ENCODE results near the gene CYP1A1.

DNA sequence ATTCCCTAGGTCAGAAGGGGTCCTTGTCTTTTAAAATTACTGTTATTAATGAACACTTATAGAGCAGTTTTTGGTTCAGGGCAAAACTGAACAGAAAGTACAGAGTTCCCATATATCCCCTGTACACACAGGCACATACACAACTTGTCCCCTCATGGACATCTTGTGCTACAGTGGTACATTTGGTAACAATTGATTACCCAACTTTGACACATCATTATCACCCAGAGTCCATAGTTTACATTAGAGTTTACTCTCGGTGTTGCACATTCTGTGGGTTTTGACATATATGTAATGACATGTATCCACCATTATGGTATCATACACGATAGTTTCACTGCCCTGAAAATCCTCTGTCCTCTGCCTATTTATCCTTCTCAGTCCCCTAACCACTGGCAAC is 28.5 kb downstream of the CYP1A1 start:
- TF ChIP-seq CTCF (IDR thresholded peaks at IDR 0.05), result no peak
- no peak for TF ChIP-seq POLR2AphosphoS5 (IDR thresholded peaks at IDR 0.05)
- TF ChIP-seq POLR2A (IDR thresholded peaks at IDR 0.05), result no peak

Data from breast epithelium (tissue), 3 donors.